SK-N-SH treated with all-trans-retinoic acid at 6 μM for 48 hours (cell line): ENCODE results near the gene ANK3.

Experiments used
- ATAC-seq: fragments of 200-7000 bp; cut with Tn5 transposase; 3 replicates; pipeline ENCODE4 v1.9.1; 2020; ENCODE audit warnings: mild to moderate bottlenecking, moderate library complexity
- ARNTL ChIP-seq: fragments of 450-650 bp; formaldehyde crosslinking; IDR thresholded peaks from 2 replicates; pipeline ENCODE4 v1.5.0; 2020; ENCODE audit warnings: low read depth, mild to moderate bottlenecking, moderate library complexity, borderline replicate concordance
- BACH2 ChIP-seq: fragments of 250-450 bp; sonication (Bioruptor Pico); IDR thresholded peaks from 2 replicates; pipeline ENCODE4 v1.9.0; 2021; ENCODE audit warnings: mild to moderate bottlenecking, borderline replicate concordance
- CSDC2 ChIP-seq: fragments of 250-450 bp; sonication (Bioruptor Pico); IDR thresholded peaks from 2 replicates; pipeline ENCODE4 v1.5.0; 2020; ENCODE audit warnings: mild to moderate bottlenecking, moderate library complexity
- GLIS3 ChIP-seq: fragments of 250-450 bp; sonication (Bioruptor Pico); IDR thresholded peaks from 2 replicates; pipeline ENCODE4 v1.5.0; 2020; ENCODE audit warnings: mild to moderate bottlenecking, moderate library complexity
- ISL1 ChIP-seq: fragments of 250-450 bp; sonication (Bioruptor Pico); IDR thresholded peaks from 2 replicates; pipeline ENCODE4 v2.1.2; 2022; ENCODE audit warnings: mild to moderate bottlenecking, moderate library complexity
- OSR1 ChIP-seq: fragments of 250-450 bp; sonication (Bioruptor Pico); IDR thresholded peaks from 2 replicates; pipeline ENCODE4 v1.8.0; 2022; ENCODE audit warnings: moderate library complexity, mild to moderate bottlenecking, inconsistent platforms
- PPARA ChIP-seq: fragments of 250-450 bp; sonication (Bioruptor Pico); IDR thresholded peaks from 2 replicates; pipeline ENCODE4 v1.5.0; 2020; ENCODE audit warnings: mild to moderate bottlenecking, borderline replicate concordance
- RARB ChIP-seq: fragments of 250-450 bp; sonication (Bioruptor Pico); IDR thresholded peaks from 2 replicates; pipeline ENCODE4 v1.8.0; 2021; ENCODE audit warnings: mild to moderate bottlenecking, moderate library complexity
- SNAI2 ChIP-seq: fragments of 250-450 bp; sonication (Bioruptor Pico); IDR thresholded peaks from 2 replicates; pipeline ENCODE4 v1.5.0; 2020; ENCODE audit warnings: mild to moderate bottlenecking, moderate library complexity
- TCF4 ChIP-seq: fragments of 250-450 bp; sonication (Bioruptor Pico); IDR thresholded peaks from 2 replicates; pipeline ENCODE4 v1.8.0; 2021; ENCODE audit warnings: mild to moderate bottlenecking, moderate library complexity, borderline replicate concordance
- TOX ChIP-seq: fragments of 250-450 bp; sonication (Bioruptor Pico); IDR thresholded peaks from 2 replicates; pipeline ENCODE4 v1.8.0; 2021; ENCODE audit warnings: mild to moderate bottlenecking, moderate library complexity, borderline replicate concordance
- ZC3H10 ChIP-seq: fragments of 250-450 bp; sonication (Bioruptor Pico); IDR thresholded peaks from 2 replicates; pipeline ENCODE4 v1.5.1; 2021; ENCODE audit warnings: mild to moderate bottlenecking, moderate library complexity
- ZFP30 ChIP-seq: fragments of 450-650 bp; formaldehyde crosslinking; IDR thresholded peaks from 2 replicates; pipeline ENCODE4 v1.5.0; 2022; ENCODE audit warnings: mild to moderate bottlenecking, moderate library complexity
- ZNF565 ChIP-seq: fragments of 450-650 bp; formaldehyde crosslinking; conservative IDR thresholded peaks from 2 replicates; pipeline ENCODE4 v1.5.0; 2020; ENCODE audit warnings: low read depth, mild to moderate bottlenecking, moderate library complexity
- ZNF70 ChIP-seq: fragments of 450-650 bp; formaldehyde crosslinking; IDR thresholded peaks from 2 replicates; pipeline ENCODE4 v1.5.0; 2020; ENCODE audit warnings: mild to moderate bottlenecking, moderate library complexity
- ZNF8 ChIP-seq: fragments of 450-650 bp; formaldehyde crosslinking; IDR thresholded peaks from 2 replicates; pipeline ENCODE4 v1.5.0; 2020; ENCODE audit warnings: mild to moderate bottlenecking, moderate library complexity
- TF ChIP-seq, protein P1 (sequence below): fragments of 250-450 bp; sonication (Bioruptor Pico); IDR thresholded peaks from 2 replicates; pipeline ENCODE4 v1.8.0; 2021; ENCODE audit warnings: low read depth, mild to moderate bottlenecking, moderate library complexity, borderline replicate concordance
- TF ChIP-seq, protein P2 (sequence below): fragments of 250-450 bp; sonication (Bioruptor Pico); IDR thresholded peaks from 2 replicates; pipeline ENCODE4 v1.5.1; 2020; ENCODE audit warnings: low read depth, mild to moderate bottlenecking, moderate library complexity
- TF ChIP-seq, protein P3 (sequence below): fragments of 250-450 bp; sonication (Bioruptor Pico); IDR thresholded peaks from 2 replicates; pipeline ENCODE4 v1.8.0; 2020; ENCODE audit warnings: mild to moderate bottlenecking, moderate library complexity, borderline replicate concordance
- TF ChIP-seq, protein P4 (sequence below): fragments of 250-450 bp; sonication (Bioruptor Pico); IDR thresholded peaks from 2 replicates; pipeline ENCODE4 v1.5.1; 2021; ENCODE audit warnings: mild to moderate bottlenecking, moderate library complexity

The ANK3 gene

DNA sequence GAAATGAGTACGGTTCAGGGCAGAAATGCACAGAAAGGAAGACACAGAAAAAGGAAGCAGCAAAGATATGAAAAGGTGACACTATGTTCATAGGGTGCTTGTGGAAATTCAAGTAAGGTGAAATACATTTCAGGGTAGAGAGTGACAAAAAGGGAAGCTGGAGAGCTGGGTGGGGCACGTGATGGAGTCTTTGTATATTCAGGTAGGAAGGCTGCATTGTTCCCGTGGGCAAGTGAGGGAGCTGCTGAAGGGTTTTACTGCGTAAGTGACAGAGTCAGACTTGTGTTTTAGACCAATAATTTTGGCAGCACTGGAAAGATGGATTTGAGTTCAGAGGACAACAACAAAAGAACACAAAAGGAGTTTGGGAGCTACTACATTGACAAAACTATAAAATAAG is 35.3 kb upstream of the ANK3 start (continued):
- TF ChIP-seq, protein P1, sequence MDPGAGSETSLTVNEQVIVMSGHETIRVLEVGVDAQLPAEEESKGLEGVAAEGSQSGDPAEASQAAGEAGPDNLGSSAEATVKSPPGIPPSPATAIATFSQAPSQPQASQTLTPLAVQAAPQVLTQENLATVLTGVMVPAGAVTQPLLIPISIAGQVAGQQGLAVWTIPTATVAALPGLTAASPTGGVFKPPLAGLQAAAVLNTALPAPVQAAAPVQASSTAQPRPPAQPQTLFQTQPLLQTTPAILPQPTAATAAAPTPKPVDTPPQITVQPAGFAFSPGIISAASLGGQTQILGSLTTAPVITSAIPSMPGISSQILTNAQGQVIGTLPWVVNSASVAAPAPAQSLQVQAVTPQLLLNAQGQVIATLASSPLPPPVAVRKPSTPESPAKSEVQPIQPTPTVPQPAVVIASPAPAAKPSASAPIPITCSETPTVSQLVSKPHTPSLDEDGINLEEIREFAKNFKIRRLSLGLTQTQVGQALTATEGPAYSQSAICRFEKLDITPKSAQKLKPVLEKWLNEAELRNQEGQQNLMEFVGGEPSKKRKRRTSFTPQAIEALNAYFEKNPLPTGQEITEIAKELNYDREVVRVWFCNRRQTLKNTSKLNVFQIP (CRISPR knock-in tag), result no peak
- no peak for TF ChIP-seq ZC3H10
- TF ChIP-seq, protein P2, sequence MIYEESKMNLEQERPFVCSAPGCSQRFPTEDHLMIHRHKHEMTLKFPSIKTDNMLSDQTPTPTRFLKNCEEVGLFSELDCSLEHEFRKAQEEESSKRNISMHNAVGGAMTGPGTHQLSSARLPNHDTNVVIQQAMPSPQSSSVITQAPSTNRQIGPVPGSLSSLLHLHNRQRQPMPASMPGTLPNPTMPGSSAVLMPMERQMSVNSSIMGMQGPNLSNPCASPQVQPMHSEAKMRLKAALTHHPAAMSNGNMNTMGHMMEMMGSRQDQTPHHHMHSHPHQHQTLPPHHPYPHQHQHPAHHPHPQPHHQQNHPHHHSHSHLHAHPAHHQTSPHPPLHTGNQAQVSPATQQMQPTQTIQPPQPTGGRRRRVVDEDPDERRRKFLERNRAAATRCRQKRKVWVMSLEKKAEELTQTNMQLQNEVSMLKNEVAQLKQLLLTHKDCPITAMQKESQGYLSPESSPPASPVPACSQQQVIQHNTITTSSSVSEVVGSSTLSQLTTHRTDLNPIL, result no peak
- TF ChIP-seq ZNF565 (CRISPR knock-in tag), result no peak

DNA sequence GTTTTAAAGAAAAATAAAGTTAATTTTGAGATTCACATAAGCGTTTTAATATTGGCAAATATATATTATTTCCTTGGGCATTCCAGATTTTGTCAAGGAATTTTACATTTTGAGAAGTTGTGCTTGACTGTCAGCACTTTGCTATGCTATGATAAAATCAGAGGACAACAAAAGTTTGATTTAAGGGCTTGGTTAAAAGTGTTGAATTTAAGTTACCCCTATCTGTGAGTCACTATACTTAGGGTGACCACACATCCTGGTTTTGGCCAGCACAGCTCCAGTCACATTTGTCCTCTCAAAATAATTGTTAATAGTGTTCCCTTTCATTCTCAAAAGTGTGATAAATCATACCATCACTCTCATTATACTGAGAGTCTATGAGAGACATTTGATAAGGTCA is 34.2 kb upstream of the ANK3 start:
- ATAC-seq, result 0 out of 3 replicates have a peak, but pooled peaks have one; percentile 13
- TF ChIP-seq ISL1 (CRISPR knock-in tag) (peak; percentile 54; the same call in 1 of the 2 replicates), RARB (CRISPR knock-in tag) (no peak)

DNA sequence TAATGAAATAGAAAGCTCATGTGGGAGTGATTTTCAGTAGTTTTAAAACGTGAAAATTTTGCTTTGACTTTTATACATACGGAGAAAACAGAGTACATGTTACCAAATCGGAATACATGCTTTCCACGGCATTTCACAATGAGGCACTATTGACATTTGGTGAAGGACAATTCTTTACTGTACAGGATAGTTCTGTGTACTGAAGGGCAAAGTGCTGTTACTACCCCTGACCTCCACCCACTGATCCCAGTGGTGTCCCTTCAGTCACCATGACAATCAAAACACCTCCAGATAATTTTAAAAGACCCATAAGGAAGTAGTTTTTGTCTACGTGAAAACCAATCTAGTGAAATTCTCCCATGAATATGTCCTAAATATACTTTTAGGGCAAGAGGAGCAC is 33.1 kb upstream of the ANK3 start:
- no peak for ATAC-seq
- TF ChIP-seq ZNF70 (CRISPR knock-in tag) (no peak), ISL1 (CRISPR knock-in tag) (no peak), ZFP30 (CRISPR knock-in tag) (no peak), ARNTL (CRISPR knock-in tag) (no peak), TCF4 (CRISPR knock-in tag) (no peak), ZNF565 (CRISPR knock-in tag) (no peak), ZC3H10 (no peak), TOX (CRISPR knock-in tag) (no peak)
- TF ChIP-seq, protein P3, sequence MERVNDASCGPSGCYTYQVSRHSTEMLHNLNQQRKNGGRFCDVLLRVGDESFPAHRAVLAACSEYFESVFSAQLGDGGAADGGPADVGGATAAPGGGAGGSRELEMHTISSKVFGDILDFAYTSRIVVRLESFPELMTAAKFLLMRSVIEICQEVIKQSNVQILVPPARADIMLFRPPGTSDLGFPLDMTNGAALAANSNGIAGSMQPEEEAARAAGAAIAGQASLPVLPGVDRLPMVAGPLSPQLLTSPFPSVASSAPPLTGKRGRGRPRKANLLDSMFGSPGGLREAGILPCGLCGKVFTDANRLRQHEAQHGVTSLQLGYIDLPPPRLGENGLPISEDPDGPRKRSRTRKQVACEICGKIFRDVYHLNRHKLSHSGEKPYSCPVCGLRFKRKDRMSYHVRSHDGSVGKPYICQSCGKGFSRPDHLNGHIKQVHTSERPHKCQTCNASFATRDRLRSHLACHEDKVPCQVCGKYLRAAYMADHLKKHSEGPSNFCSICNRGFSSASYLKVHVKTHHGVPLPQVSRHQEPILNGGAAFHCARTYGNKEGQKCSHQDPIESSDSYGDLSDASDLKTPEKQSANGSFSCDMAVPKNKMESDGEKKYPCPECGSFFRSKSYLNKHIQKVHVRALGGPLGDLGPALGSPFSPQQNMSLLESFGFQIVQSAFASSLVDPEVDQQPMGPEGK, result no peak
- TF ChIP-seq, protein P4, sequence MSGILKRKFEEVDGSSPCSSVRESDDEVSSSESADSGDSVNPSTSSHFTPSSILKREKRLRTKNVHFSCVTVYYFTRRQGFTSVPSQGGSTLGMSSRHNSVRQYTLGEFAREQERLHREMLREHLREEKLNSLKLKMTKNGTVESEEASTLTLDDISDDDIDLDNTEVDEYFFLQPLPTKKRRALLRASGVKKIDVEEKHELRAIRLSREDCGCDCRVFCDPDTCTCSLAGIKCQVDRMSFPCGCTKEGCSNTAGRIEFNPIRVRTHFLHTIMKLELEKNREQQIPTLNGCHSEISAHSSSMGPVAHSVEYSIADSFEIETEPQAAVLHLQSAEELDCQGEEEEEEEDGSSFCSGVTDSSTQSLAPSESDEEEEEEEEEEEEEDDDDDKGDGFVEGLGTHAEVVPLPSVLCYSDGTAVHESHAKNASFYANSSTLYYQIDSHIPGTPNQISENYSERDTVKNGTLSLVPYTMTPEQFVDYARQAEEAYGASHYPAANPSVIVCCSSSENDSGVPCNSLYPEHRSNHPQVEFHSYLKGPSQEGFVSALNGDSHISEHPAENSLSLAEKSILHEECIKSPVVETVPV (CRISPR knock-in tag), result no peak

DNA sequence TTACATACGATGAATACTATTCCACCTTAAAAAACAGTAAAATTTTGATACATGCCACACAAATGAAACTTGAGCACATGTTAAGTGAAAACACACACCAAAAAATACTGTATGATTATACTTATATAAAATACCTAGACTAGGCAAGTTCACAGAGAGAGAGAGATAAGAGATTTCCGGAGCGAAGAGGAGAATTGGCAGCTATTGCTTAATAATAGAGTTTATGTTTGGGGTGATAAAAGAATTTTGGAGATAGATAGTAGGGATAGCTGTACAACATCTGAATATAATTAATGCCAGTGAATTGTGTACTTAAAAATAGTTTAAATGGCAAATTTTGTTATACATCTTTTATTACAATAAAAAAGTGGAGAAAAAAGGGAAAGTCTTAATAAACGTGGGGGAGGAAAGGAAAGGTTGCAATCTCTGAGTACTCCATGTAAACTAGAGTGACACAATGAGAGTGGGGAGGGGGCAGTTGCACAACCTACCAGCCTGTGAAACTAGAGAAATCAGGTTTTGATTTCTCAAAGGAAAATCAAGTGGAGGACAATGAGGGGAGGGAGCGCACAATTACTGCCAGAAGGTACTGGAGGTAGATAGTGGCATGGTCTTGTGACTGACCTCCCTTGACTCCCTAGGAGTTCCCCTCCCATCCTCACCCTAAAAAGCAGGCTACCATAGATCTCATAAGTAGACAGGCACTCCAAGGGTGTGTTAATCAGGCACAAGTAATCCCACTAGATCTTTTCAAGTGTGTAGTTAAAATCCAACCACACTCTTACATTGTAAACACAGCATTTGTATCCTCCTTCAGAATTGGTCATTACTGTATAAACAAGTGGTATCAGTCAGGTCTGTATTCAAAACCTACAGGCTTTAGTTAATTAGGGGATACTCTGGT is 31.6 kb upstream of the ANK3 start:
- no peak for ATAC-seq

DNA sequence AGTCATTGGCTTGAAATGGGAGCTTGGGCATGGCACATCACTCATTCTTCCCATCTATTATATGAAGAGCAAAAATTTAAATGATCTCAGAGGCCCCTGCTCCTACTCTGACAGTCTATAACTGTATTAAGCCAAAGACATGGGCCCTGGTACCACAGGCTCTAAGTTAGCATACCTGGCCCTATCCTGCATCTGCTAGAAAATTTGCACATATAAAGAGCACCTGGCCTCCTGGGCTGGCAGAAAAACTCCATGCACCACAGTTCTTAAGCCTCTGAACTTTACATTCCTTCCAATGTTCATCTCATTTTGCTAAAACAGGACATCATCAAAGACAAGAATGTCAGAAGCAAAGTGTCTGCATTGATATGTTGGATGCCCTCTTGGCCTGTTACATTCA is 29.6 kb upstream of the ANK3 start:
- ATAC-seq, result no peak
- TF ChIP-seq, protein P4 (CRISPR knock-in tag), result no peak
- no peak for TF ChIP-seq BACH2 (CRISPR knock-in tag)
- no peak for TF ChIP-seq ZNF565 (CRISPR knock-in tag)
- no peak for TF ChIP-seq PPARA
- TF ChIP-seq ZNF8 (CRISPR knock-in tag), result no peak
- TF ChIP-seq ZFP30 (CRISPR knock-in tag), result no peak
- TF ChIP-seq GLIS3, result no peak
- TF ChIP-seq SNAI2, result no peak
- TF ChIP-seq, protein P1 (CRISPR knock-in tag), result no peak
- no peak for TF ChIP-seq TCF4 (CRISPR knock-in tag)
- TF ChIP-seq ISL1 (CRISPR knock-in tag), result no peak

More for the DNA sequence above, 31.6 kb upstream of the ANK3 start:
- TF ChIP-seq ISL1 (CRISPR knock-in tag) (no peak), ZFP30 (CRISPR knock-in tag) (no peak), SNAI2 (no peak), ZNF70 (CRISPR knock-in tag) (no peak), CSDC2 (no peak), OSR1 (CRISPR knock-in tag) (no peak), ZNF8 (CRISPR knock-in tag) (no peak), BACH2 (CRISPR knock-in tag) (no peak)
- TF ChIP-seq, protein P2, result no peak
